GM12878 (cell line): ENCODE results near the gene DCTN2. TPM values are rescaled to one million over a fixed set of nuclear protein-coding genes. Genes with fewer than 3 reads are reported as not detected.

Experiments
- ATAC-seq: fragments of 200-7000 bp; cut with Tn5 transposase; 3 replicates; pipeline ENCODE4 v1.9.1; 2020; ENCODE audit warnings: mild to moderate bottlenecking, moderate library complexity
- BruUV-seq: library from RNA; stranded (reverse); fragments of 400-500 nt; replicated peaks from 2 replicates; lab custom pipeline; 2021; lab: Mats Ljungman, UMichigan
- CTCF ChIA-PET: fragments of 300-600 bp; sonication (Branson Sonifier 250); formaldehyde crosslinking; extraction: SDS; loops from one replicate; lab custom pipeline; 2021; ENCODE audit warnings: inconsistent platforms; lab: Yijun Ruan, JAX
- POLR2A ChIA-PET: fragments of 350-600 bp; formaldehyde crosslinking; extraction: SDS; loops from one replicate; lab custom pipeline; 2021; ENCODE audit warnings: inconsistent platforms; lab: Charles Lee
- RAD21 ChIA-PET: fragments of 300-600 bp; sonication (Branson Sonifier 250); formaldehyde crosslinking; loops from one replicate; lab custom pipeline; 2023; ENCODE audit warnings: antibody characterized with exemption; ENCODE audit not compliant: unreplicated experiment; lab: Charles Lee
- SMC1A ChIA-PET: fragments of 300-600 bp; sonication (Branson Sonifier 250); formaldehyde crosslinking; loops from one replicate; lab custom pipeline; 2023; ENCODE audit not compliant: unreplicated experiment, uncharacterized antibody; lab: Charles Lee
- DNase-seq: peaks from one replicate; pipeline ENCODE4 v3.0.0-alpha.2; 2011; ENCODE audit warnings: low read depth, low spot score
- FAIRE-seq: peaks from 3 replicates; lab custom pipeline; 2011; peaks lifted over from hg19 to GRCh38; lab: Jason Lieb, UNC
- H2AFZ ChIP-seq: 2 replicates; pipeline ENCODE4 v1.6.0; 2011; ENCODE audit warnings: low read depth, low read length, control low read depth; ENCODE audit not compliant: control insufficient read depth
- H3K27ac ChIP-seq: 2 replicates; pipeline ENCODE4 v1.5.1; 2011; ENCODE audit warnings: control low read depth; ENCODE audit not compliant: control insufficient read depth, insufficient read depth
- H3K27me3 ChIP-seq, 2 experiments: replicated peaks in 1 of 2; 2 replicates each; pipeline versions ENCODE4 v1.6.0 to v1.6.1; 2011; ENCODE audit warnings: low read length in 1 of 2; ENCODE audit not compliant: control insufficient read depth in 2 of 2, insufficient read depth in 2 of 2
- H3K36me3 ChIP-seq, 2 experiments: 2 replicates each; pipeline ENCODE4 v1.5.1; 2011; ENCODE audit warnings: low read length in 1 of 2; ENCODE audit not compliant: control insufficient read depth in 2 of 2, insufficient read depth in 2 of 2
- H3K4me1 ChIP-seq: 2 replicates; pipeline ENCODE4 v1.6.1; 2011; ENCODE audit warnings: mild to moderate bottlenecking, low read length, moderate library complexity, mixed read lengths; ENCODE audit not compliant: control insufficient read depth, insufficient read depth
- H3K4me2 ChIP-seq: 2 replicates; pipeline ENCODE4 v1.6.0; 2011; ENCODE audit warnings: control low read depth; ENCODE audit not compliant: control insufficient read depth, insufficient read depth
- H3K4me3 ChIP-seq: fragments of 200-600 bp; sonication (generic); 2 replicates; pipeline ENCODE4 v1.5.1; 2016
- H3K79me2 ChIP-seq: 2 replicates; pipeline ENCODE4 v1.6.0; 2011; ENCODE audit warnings: low read length; ENCODE audit not compliant: control insufficient read depth, insufficient read depth
- H3K9ac ChIP-seq: 2 replicates; pipeline ENCODE4 v1.8.0; 2011; ENCODE audit warnings: low read length, control low read depth, mixed read lengths; ENCODE audit not compliant: control insufficient read depth, insufficient read depth
- H3K9me3 ChIP-seq: replicated peaks from 3 replicates; pipeline ENCODE4 v1.5.1; 2011; ENCODE audit warnings: mild to moderate bottlenecking, low read length; ENCODE audit not compliant: control insufficient read depth, insufficient read depth
- H4K20me1 ChIP-seq: 2 replicates; pipeline ENCODE4 v1.6.0; 2011; ENCODE audit not compliant: control insufficient read depth, insufficient read depth
- IKZF1 ChIP-seq: fragments of 450-650 bp; conservative IDR thresholded peaks from 2 replicates; pipeline ENCODE4 v1.6.1; 2017; ENCODE audit warnings: antibody characterized with exemption, mild to moderate bottlenecking
- POLR2A ChIP-seq: IDR thresholded peaks from 2 replicates; pipeline ENCODE4 v1.6.1; 2011; ENCODE audit warnings: low read depth, mild to moderate bottlenecking, low read length
- SIN3A ChIP-seq: IDR thresholded peaks from 2 replicates; pipeline ENCODE4 v1.6.1; 2012; ENCODE audit warnings: low read depth, low read length, improper control_type of control experiment
- WGBS: methylation state at CpG from one replicate; pipeline ENCODE4 v1.1.6; 2016; ENCODE audit warnings: low lambda C conversion rate; ENCODE audit not compliant: insufficient replicate concordance, insufficient coverage; ENCODE audit errors: missing lambda C conversion rate; 5-methylcytosine and 5-hydroxymethylcytosine counted together
- in situ Hi-C: fragments of 300-500 bp; cut with MboI; formaldehyde crosslinking; loops from 9 replicates; pipeline ENCODE4 v1.14.3; 2018; ENCODE audit warnings: mixed read lengths
- intact Hi-C: fragments of 100-400 bp; cut with micrococcal nuclease; formaldehyde crosslinking; loops from one replicate; pipeline ENCODE4 v1.14.2; 2022; ENCODE audit not compliant: unreplicated experiment
- polyA plus RNA-seq, 11 experiments: library from polyadenylated mRNA; depleted of rRNA in 4 of 11; unstranded in 6 of 11; stranded (reverse) in 5 of 11; fragments of >200 nt; fragmentation: Nextera tagmentation in 4 of 11; fragmentation: Illumina TruSeq in 1 of 11; extraction: Ambion mirVana in 4 of 11; extraction: Trizol in 1 of 11; gene quantifications; 1 replicate in 1 of 11; 2 replicates in 10 of 11; pipeline versions ENCODE4 v1.2.1 to v1.2.3, GENCODE V29; 2011 to 2016; ENCODE audit warnings: inconsistent platforms in 2 of 11, missing spikeins in 2 of 11, low read depth in 1 of 11
- total RNA-seq, 4 experiments: library from RNA; depleted of rRNA in 3 of 4; stranded (reverse); fragments of >200 nt in 3 of 4; fragmentation: Illumina TruSeq in 1 of 4; extraction: Trizol in 1 of 4; gene quantifications; 2 replicates each; pipeline versions ENCODE4 v1.2.1 to v1.2.3, GENCODE V29; 2013 to 2021

Gene DCTN2
- total and polyA plus RNA-seq, 10 of the 15 experiments (the other 5 are each of a cell fraction or from before 2014, with no cell fraction given): 32.3 to 171 (median 100) TPM

DNA sequence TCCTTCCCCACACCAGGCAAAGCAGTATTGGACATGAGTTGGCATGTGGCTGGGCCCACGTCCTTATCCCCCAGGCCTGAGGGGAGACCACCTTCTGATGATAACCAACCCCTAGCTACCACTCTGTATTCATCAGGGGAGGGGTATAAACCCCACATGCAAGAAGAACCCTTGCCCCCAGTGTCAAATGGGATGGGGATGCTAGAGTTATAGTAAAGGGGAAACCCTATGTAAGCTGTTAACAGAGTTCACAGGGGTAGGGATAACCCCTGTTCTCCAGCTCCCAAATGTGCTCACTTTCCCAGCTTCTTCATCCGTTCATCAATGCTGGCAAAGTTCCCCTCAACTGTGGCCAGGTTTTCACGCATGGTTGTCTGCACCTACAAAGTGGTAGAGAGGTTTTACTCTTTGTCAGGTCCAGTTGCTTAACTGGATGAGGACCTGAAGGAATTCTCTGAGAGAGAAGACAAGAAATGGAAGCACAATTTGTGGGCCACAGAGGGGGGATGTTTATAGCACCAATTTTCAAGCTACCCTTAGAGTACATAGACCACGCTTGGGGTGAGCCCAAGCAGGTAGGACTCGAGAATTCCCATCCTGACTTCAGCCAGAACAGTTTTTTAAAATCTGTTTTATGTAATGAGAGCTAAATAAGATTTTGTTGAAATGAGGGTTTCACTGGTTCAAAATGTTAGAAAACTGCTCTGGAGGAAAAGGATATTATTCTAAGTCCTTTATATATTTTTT lies 16.4 kb downstream of the DCTN2 start:
- in situ Hi-C loops (no loop called here), intact Hi-C loops (no loop called here)
- SMC1A ChIA-PET: interaction anchor here (0.5 kb wide), 1 partner anchor 75 kb away, joined by 3 read pairs; no protein-coding TSS in a partner anchor
- no peak overlapping the region for H3K4me3 ChIP-seq
- H3K27ac ChIP-seq: no peak overlapping the region
- H3K27me3 ChIP-seq: no peaks in the 10 kb centered on the region
- H3K9me3 ChIP-seq: no peaks in the 10 kb centered on the region
- TF ChIP-seq SIN3A: no peak
- peak; percentile 38; the same call in 1 of the 2 replicates for TF ChIP-seq POLR2A
- 53% methylated on average over 5 of the region's 5 CpGs for WGBS
- H2AFZ ChIP-seq: no peak overlapping the region
- CTCF ChIA-PET: interaction anchor here (1.4 kb wide), 1 partner anchor 16 kb away, joined by 4 read pairs; no protein-coding TSS in a partner anchor
- FAIRE-seq (no peak), DNase-seq (no peak), ATAC-seq (no peak)
- H3K4me1 ChIP-seq: no peaks in the 10 kb centered on the region
- peaks cover 23 to 40% of the 10 kb centered on the region in 2 experiments for H3K36me3 ChIP-seq
- H3K79me2 ChIP-seq: no peaks in the 10 kb centered on the region; the same call in 1 of the 2 replicates
- TSS peak; percentile 58 for BruUV-seq
- POLR2A ChIA-PET: interaction anchor here (1.2 to 1.3 kb wide), 2 partner anchors 15 to 17 kb away, joined by 3 read pairs; partner anchors contain the start of gene DCTN2
- H3K4me2 ChIP-seq: no peak overlapping the region
- no peaks in the 10 kb centered on the region for H4K20me1 ChIP-seq
- RAD21 ChIA-PET: interaction anchor here (0.7 kb wide), 1 partner anchor 72 kb away, joined by 3 read pairs; no protein-coding TSS in a partner anchor
- no peak overlapping the region for H3K9ac ChIP-seq

DNA sequence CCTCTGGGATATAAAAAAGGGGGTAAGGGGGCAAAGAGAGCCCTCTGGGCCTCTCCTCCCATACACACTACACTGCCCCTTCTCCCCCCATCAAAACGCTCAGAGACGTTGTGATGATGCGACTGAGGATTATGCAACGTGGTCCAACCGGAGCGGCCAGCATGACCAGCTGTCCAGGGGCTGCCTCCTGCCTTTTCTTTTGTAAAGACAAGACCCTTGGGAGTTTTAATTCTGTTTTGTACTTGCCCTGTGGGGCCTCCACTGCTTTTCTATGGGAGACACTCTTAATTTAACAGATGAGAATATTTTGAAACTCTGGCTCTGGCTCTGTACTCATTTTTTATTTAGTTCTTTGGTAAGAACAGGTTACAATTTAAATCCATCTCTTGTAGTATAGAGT lies 17.2 kb downstream of the DCTN2 start:
- H3K79me2 ChIP-seq: peaks cover 2% of the 10 kb centered on the region
- TF ChIP-seq POLR2A (0 out of 2 replicates have a peak, but pooled peaks have one; percentile 7), IKZF1 (no peak)
- SMC1A ChIA-PET: no interaction called here
- in situ Hi-C loops (no loop called here), intact Hi-C loops (no loop called here)
- no peaks in the 10 kb centered on the region for H3K27me3 ChIP-seq
- BruUV-seq: TSS peak; percentile 52
- H2AFZ ChIP-seq: no peak overlapping the region
- H3K4me3 ChIP-seq: no peak overlapping the region
- POLR2A ChIA-PET: no interaction called here
- no peaks in the 10 kb centered on the region for H4K20me1 ChIP-seq
- no peak for DNase-seq
- RAD21 ChIA-PET: no interaction called here
- no peak overlapping the region for H3K4me2 ChIP-seq
- FAIRE-seq: no peak
- H3K9ac ChIP-seq: no peak overlapping the region
- no peak for ATAC-seq
- H3K36me3 ChIP-seq: peaks cover 25 to 40% of the 10 kb centered on the region in 2 experiments
- H3K4me1 ChIP-seq: peaks cover 4% of the 10 kb centered on the region; the same call in 1 of the 2 replicates
- H3K27ac ChIP-seq: no peak overlapping the region
- H3K9me3 ChIP-seq: no peaks in the 10 kb centered on the region
- 83% methylated on average over 6 of the region's 6 CpGs for WGBS
- CTCF ChIA-PET: no interaction called here
